GM21717 (cell line): ENCODE measurements around the gene ZFP36L1.

Experiments used
- ATAC-seq: cut with Tn5 transposase; IDR thresholded peaks from one replicate; pipeline ENCODE4 v1.9.1; 2021; ENCODE audit warnings: mild to moderate bottlenecking, moderate library complexity; ENCODE audit not compliant: unreplicated experiment

The ZFP36L1 gene

DNA sequence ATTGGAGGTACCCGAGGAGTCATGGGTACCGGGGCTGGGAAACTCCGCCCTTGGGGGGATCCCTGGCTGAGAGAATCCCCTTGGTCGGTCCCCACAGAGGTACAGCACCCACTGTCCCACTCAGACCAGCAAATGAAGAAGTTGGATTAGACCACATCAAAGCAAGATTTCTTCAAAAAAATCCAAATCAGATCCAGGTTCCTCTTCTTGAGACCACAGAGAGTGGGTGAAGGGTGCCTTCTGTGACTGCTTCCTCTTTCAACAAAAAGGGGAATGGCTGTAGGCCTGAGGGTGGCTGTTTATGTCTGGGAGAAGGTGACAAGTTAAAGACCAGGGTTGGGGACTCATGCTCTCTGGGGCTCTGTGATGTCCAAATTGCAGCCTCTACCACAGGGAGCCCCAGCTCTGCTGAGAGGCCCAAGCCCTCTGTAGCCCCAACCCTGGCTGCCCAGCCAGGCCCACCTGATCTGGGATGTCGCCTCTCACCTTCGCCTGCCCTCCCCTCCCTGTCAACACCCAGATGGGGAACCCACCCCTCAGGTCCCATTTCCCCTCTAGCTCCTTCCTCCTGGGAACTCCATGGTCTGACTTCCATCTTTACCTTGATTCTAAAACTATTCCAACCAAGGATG is 50.9 kb downstream of the ZFP36L1 start:
- ATAC-seq: peak; percentile 83

DNA sequence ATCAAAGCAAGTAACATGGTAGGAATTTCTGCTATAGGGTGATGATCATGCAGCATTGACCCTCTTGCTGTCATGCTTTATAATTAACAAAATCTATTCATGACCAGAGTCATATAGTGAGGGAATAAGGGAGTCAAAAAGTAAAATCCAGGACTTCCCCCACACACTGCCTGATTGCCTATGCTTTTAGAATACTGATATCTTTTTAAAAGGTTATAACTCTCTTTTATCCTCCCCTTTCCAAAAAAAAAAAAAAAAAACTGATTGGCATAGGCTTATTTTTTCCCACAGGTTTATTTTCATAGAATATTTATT is 51.4 kb downstream of the ZFP36L1 start:
- no peak for ATAC-seq

DNA sequence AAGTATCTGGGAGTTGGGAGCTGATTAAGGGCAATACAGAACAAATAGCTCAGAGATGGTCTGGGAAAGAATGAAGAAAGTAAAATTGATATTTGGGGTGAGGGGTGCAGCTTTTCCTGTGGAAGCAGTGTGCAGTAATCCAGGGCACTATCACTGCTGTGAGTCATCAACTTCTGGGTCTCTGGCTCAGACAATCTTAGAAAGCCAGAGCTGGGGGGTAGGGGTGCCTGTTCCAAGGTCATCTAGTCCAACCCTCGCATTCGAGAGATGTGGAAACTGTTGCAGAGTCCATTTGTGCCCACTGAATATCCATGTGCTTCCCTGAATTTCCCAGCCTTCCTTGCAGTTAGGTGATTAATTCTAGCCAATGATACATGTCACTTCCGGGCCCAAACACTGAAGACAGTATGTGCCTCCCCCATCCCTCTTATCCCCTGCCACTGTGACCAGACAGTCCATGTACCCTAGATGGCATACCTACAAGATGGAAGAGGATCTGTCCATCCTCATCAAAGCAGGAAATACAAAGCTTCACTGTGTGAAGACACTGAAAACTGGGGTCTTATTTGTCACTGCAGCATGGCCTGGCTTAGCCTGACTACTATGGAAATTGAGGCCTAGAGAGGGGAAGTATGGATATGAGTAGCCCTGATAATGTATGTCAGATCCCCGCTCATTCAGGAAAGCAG is 51.9 kb downstream of the ZFP36L1 start:
- ATAC-seq: no peak

DNA sequence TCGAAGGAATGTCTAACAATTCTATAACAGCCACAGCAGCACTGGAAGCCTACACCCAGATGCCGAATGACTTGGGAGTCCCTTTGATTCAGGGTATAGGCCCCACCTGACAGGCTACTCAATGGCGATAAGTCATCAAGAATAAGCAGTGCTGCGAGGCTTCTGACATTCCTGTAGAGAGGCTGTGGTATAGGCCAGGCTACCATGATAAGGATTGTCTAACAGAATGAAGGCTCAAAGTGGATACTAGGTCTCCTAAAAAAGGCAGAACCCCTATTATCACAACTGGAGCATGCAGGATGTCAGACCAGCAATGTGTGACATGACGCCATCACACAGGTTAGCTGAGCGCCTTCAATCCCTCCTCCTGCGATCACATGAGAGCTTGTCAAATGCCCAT is 53.2 kb downstream of the ZFP36L1 start:
- ATAC-seq: no peak

DNA sequence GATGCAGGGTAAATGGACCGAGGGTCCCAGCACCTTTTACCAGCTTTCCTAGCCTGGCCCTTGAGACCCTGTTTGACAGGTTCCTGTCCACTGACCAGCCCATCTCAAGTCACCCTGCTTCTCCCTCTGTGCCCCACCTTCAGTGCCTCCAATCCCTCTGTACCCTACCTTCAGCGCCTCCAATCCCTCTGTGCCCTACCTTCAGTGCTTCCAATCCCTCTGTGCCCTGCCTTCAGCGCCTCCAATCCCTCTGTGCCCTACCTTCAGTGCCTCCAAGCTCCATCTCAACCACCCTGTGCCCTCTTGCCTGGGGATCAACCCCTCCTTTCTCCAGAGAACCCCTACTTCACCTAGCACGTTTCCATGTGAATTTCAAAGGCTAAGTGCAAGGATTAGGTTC is 54.3 kb downstream of the ZFP36L1 start:
- ATAC-seq: no peak
